T-helper 2 cell (primary cell): ENCODE data around the gene RNF44.
"Not testable (repeated sequence)": the region's sequence is repeated elsewhere in the genome, so short reads cannot be mapped to it uniquely, and the experiment has no call there.

Experiments
- DNase-seq, 5 experiments: peaks; one replicate each; pipeline versions ENCODE4 v3.0.0 to v3.0.0-alpha.2; 2012 to 2022

The RNF44 gene

GRCh38 chr5:176550937-176551336 lies 13.7 kb upstream of the RNF44 start:
- DNase-seq = not testable (repeated sequence)

- DNase-seq = no peak
Measured at GRCh38 chr5:176550275-176550831, 13.2 kb upstream of the RNF44 start.

- DNase-seq = no peak
Measured at GRCh38 chr5:176549871-176550270, 12.7 kb upstream of the RNF44 start.

- no peak for DNase-seq
Measured at GRCh38 chr5:176548967-176549444, 11.8 kb upstream of the RNF44 start, which contains the start of gene CDHR2. Gene CDHR2, plus strand, starts transcription at chr5:176549342. Its CDS starts 16,011 bp downstream, at chr5:176565353.

GRCh38 chr5:176547802-176548201 lies 10.6 kb upstream of the RNF44 start:
- peak in 1 of 5 experiments; percentile 26 for DNase-seq

GRCh38 chr5:176545737-176546509 lies 8.7 kb upstream of the RNF44 start:
- DNase-seq = no peak

- DNase-seq = no peak
Measured at GRCh38 chr5:176545388-176545736, 8.2 kb upstream of the RNF44 start.

- DNase-seq = peak; percentile 51 to 90 (median 64)
Measured at GRCh38 chr5:176543428-176544182, 6.4 kb upstream of the RNF44 start.

GRCh38 chr5:176542596-176543427 lies 5.6 kb upstream of the RNF44 start:
- peak in 2 of 5 experiments; percentile 44 to 64 for DNase-seq

GRCh38 chr5:176542135-176542595 lies 5.0 kb upstream of the RNF44 start:
- peak; percentile 38 to 78 (median 50) for DNase-seq

- peak in 4 of 5 experiments; percentile 34 to 89 (median 76) for DNase-seq
Measured at GRCh38 chr5:176541338-176542134, 4.3 kb upstream of the RNF44 start.

- DNase-seq = peak in 1 of 5 experiments; percentile 75
Measured at GRCh38 chr5:176540956-176541337, 3.7 kb upstream of the RNF44 start.

- DNase-seq = no peak
Measured at GRCh38 chr5:176540476-176540899, 3.3 kb upstream of the RNF44 start.

- no peak for DNase-seq
Measured at GRCh38 chr5:176538989-176539384, 1.8 kb upstream of the RNF44 start.

- no peak for DNase-seq
Measured at GRCh38 chr5:176538230-176538988, 1.2 kb upstream of the RNF44 start.

GRCh38 chr5:176537554-176538229 lies 490 bp upstream of the RNF44 start:
- peak; percentile 88 to 100 (median 97) for DNase-seq

GRCh38 chr5:176536132-176536901 lies 885 bp downstream of the RNF44 start:
- peak; percentile 66 to 94 (median 82) for DNase-seq

- DNase-seq = peak in 1 of 5 experiments; percentile 39
Measured at GRCh38 chr5:176535664-176536131, 1.5 kb downstream of the RNF44 start.

GRCh38 chr5:176535101-176535663 lies 2.0 kb downstream of the RNF44 start:
- DNase-seq = peak in 2 of 5 experiments; percentile 64 to 83
